ENCODE data around the gene L3HYPDH.

Gene L3HYPDH

DNA sequence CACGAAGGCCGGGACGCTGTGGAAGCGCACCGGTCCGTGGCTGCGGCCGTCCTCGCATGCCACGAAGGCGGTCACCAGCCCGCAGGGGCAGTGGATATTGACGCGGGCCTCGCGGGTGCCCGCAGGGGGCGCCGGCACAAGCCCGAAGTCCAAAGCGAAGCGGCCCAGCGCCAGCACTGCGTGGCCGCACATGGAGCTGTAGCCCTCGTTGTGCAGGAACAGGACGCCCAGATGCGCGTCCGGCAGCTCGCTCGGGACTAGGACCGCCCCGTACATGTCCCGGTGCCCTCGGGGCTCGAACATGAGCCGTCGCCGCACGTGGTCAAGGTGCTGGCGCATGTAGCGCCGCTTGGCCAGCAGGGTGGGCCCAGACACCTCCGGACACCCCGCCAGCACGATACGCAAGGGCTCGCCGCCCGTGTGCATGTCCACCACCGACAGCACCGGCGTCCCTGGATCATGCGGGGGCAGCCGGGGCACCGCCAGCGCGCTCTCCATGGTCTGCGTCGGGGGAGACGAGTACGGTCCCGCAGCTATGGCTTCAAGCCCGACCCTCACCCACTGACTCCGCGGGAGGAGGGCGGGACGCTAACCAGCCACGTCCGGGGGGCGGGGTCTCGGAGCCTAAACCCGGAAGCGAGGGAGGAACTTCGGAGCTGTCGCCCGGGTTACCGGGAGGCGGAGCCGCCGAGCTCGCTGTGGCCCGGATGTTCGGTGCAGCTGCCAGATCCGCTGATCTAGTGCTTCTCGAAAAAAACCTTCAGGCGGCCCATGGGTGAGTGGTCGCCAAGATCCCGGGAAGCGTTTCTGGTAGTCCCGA lies at the start of gene L3HYPDH, which contains the start of gene JKAMP:
Gene L3HYPDH, minus strand, starts transcription at position 590 of the 820 bp plus-strand sequence. Its CDS starts 92 bp downstream, at position 498.
Gene JKAMP, plus strand, starts transcription at position 699 of the 820 bp plus-strand sequence. Its CDS starts 73 bp downstream, at position 772.
- peak; percentile 77 to 97 (median 94) for DNase-seq

DNA sequence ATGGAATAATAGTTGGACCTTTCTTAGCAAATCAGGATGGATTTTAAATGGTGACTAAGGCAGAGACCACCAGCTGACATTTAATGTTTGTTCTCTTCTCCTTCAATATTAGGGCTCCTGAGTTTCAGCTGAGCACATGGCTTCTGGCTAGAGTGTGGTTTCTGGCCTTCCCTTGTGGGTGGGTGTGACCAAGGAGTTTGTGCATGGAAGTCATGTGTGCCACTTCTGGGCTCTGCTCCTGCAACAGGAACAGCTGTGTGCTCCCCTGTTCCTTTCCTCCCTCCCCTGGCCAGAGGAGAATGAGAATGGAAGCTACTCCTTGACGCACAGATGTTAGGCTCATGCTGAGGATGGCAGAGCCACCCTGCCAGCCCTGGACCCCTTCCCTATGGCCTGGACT lies 48.2 kb upstream of the L3HYPDH start:
- no peak for DNase-seq

DNA sequence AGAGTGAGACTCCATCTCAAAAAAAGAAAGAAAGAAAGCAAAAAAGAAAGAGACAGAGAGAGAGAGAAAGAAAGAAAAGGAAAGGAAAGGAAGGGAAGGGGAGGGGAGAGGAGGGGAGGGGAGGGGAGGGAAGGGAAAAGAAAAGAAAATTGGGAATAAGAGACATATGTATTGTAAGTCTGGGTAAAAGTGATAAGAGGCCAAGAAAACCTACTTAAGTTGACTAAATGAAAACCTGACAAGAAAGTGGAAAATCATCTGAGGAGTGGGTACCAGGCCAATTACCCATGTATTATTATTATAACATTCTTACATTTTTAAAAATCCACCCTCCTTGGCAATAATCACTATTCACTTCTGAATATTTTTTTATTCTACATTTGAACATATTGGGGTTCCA lies 46.1 kb upstream of the L3HYPDH start:
- DNase-seq = no peak

DNA sequence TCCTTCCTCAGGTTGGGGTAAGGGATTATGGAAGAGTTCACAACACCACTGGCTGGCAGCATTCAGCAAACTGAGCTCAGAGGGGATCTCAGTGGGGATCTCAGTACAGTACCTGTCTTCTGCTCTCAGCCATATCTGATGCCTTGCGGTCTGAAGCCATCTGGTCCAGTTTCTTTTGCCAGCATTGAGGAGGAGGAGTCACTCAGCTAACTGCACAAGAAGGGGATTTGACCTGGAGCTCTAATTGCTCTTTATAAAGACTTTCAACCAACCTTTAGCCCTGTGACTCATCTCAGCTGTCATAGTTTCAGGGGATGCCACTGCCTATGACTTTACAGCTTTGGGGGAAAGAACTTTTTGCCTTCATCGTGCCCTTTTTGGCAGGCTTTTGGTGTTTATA lies 45.0 kb upstream of the L3HYPDH start:
- DNase-seq = no peak

DNA sequence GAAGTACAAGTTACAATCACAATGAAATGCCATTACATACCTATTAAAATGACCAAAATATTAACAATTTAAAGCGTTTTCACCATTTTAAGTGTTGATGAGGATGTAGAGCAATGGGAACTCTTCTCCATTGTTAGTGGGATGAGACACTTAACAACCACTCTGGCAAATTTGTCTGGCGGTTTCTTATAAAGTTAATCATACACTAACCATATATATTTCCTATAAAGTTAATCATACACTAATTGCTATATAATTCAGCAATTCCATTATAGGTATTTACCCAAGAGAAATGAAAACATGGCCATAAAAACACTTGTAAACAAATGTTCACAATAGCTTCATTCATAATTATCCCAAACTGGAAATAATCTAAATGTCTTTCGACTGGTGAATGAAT lies 36.0 kb upstream of the L3HYPDH start:
- DNase-seq = no peak

DNA sequence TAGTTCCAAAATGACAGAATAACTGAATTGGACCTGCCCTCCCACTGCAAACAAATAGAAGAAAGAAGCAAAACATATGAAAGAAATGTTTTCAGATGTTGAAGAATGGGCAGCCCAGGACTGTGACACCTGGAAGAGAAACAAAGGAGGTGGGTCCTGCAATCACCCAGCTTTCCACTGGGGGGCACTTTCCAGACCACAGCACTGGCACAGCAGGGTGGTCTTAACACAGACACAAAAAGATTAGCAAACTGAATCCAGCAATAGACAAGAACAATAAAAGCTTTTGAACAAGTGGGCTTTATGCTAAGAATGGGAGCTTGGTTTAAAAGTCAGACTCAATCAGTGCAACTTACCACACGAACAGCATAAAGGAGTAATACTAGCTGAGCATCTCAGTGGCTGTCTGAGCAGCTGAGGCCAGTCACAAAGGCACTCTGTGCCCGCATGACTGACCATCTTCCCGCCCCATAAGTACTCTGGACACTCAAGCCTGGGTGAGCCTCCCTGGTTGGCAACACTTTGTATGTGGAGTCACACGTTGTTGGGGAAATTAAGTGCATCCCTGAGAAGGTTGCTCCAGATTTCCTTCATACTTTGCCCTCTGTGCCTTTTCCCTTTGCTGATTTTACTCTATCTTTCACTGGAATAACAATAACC lies 27.8 kb upstream of the L3HYPDH start:
- DNase-seq = peak in 1 of 58 donors; percentile 1

DNA sequence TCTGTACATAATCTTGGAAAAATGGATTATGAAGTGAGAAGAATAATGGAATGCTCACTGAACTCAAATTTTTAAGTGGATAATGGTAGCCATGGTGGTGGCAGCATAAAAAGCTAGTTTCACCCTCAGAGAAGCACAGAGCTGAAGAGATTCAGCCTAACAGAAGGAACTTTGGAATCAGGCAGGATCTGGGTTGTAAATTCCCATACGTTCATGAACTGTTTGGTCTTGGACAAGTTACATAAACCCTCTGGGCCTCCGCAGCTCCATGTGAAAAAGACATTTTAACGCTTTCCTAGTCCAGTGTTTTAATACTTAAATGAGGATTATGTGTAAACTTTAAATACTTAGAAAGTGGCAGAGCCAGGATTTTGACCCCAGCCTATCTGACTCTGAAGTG lies 26.8 kb upstream of the L3HYPDH start:
- DNase-seq = no peak

DNA sequence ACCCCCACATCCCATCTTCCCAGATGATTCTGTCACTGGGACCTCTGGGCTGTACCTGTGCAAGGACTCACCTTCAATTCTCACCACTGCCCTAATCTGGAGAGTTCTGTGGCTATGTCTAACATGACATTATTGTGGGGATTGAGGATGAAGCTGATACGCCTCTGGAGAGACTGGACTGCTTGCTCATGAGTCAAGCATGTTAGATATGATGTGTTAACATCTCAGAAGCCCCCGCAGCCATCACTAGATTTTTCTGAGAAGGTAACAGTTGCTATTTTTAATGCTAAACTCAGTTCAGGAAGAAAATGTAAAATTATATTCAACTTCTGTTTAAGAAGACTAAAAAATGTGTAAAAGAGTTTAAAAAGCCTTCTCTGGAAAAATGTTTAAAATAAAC lies 25.8 kb upstream of the L3HYPDH start:
- DNase-seq = no peak

DNA sequence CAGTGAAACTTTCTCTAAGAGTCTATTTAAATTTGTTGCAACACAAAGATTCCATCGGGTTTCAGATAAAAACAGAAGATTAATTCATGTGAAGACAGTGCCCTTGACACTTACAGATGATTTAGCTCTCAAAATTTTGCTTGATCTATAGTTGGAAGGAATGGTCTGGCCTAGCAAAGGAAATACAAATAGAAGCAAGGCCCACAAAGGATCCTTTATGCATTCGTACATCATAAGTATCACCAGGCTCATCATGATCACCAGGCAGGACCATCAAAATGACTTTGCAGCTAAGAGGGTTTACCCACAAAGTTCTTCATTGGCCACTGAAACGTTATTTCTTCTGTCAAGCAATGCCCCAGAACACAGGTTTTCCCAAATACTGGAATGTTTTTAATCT lies 24.9 kb upstream of the L3HYPDH start:
- DNase-seq = no peak

DNA sequence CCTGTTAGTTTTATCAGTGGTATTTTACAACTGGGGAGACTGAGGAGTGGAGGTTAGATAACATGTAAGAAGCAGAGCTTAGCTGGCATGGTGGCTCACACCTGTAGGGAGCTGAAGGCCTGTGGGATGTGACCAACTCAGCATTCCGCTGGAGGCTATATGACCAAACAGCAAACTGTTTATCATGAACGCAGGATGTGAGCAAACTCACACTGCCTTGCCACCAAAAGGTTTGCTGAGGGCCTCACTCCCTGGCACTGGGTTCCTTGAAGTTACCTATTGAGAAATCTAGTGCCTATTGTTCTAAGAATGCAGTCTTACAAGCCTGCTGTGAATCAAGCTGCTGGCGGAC lies 23.5 kb upstream of the L3HYPDH start:
- no peak for DNase-seq

DNA sequence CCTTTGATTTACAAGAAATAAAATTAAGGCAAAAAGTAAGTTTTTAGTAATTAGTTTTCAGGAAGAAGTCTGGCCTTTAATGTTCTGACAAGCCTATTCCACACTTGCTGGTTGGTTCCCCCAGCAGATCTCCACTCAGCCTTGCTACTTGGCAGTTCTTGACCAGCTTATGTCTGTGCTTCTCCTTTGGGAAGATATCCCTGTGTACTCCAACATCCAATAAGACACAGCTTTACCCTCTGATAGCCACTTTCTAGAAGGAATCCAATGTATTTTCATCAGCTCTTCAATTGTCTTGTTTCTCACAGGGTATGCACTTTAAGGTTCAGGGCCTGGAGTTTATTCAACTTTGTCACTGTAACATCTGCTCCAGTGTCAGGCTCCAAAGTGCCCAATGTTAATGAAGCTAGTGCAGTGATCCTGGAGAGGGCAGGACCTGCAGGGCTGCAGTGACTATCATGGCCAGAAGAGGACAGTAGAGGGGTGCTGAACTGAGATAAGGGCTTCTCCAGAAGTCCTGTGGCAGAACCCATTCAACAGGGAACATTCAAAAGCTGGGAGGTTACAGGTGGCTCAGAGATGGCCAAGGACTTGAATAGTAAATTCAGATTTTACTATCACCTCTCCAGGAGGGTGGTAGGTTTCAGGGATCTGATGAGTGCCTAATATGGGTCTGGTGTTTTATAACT lies 23.0 kb upstream of the L3HYPDH start:
- DNase-seq = peak in 28 of 58 donors; percentile 3 to 54 (median 13)

DNA sequence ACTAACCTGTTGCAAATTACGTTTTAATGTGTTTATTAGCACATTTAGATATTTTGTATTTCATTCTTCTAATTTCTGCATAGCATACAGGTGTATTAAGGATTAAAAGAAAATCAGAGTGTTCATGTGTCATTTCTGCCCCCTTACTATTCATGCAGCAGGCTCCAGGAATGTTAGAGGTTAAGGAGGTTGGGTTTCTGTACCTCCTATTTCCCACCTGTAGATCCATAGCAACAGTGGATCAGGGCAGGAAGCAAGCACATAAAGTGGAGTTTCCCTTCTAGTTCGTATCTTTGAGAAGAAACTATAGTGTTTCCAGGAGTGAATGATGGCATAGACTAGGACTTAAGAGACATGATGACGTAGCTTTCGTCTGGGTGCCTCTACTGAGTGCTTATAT lies 19.0 kb upstream of the L3HYPDH start:
- no peak for DNase-seq

DNA sequence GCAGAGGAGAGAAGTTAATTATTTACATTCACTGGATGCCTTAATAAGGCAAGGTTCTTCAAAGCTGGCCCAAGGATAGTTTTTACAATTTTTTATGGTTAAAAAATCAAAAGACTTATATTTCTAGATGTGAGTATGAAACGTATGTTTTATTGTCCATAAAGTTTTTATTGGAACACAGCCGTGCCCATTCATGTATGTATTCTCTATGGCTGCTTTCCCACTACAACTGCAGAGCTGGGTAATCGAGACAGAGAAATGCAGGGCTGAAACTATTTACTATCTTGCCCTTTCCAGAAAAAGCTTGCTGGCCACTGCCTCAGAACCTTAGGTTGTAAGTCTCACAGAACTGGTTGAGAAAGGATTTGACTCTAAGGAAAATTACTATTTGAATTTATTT lies 16.5 kb upstream of the L3HYPDH start:
- DNase-seq = no peak

DNA sequence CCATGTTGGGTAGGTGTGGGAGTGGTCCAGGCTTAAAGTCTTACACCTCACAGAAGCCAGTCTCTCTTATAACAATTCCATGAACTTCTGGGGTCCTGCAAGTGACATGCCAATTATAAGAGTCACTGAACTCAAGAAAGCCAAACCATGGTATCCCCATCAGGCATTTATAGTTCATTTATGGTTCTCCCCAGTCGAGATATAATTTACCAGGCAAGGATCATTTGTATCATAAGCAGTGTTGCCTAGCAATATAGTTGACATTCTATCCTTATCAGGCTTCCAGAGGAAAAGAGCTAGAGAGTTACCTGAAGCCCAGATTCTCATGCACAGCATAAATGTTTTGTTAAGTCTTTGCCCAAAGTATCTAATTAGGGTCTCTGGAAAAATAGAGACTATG lies 8.2 kb upstream of the L3HYPDH start:
- DNase-seq = no peak

DNA sequence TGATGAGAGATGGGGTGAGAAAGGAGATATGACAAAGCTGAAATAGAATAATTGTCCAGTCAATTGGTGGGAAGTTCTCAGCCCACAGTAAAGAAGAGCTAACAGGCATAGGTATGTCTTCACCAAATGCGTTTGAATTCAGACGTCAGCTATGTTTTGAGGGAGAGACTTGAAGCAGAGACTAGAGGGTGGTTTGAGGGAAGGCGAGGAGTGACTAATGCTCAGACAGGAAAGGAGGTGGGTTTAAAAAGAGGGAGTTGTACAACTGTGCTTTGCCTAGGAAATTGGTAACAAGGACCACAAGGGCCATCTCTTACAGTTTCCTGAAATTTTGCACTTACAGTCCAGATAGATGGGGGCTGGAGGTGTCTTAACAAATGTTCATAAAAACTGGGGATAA lies 6.5 kb upstream of the L3HYPDH start:
- DNase-seq = no peak

DNA sequence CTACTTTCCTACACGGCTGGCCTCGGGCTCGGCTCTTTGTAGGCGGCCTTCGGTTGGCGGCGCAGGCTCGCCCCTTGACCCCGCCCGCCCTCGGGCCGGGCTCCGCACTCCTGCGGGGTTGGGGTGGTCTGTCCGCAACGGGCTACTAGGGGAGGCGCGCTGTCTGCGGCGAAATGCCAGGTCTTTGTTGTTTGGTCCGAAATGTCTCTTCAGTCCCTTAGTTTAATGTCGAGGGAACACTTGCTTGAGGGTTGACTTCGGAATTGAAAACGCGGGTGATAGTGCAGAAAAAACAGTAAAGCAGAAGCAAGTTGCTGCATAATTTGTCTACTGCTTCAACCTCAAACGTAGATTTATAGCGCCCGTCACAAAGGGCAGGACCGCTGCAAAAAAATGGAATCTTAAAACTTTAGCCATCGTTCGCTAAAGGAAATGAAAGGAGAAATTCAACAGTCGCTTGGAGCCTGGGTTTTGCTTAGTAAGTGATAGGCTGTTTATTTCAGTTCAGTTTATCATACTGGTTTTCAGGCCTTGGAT lies 499 bp upstream of the L3HYPDH start:
- peak in 2 of 58 donors; percentile 71 to 87 for DNase-seq

DNA sequence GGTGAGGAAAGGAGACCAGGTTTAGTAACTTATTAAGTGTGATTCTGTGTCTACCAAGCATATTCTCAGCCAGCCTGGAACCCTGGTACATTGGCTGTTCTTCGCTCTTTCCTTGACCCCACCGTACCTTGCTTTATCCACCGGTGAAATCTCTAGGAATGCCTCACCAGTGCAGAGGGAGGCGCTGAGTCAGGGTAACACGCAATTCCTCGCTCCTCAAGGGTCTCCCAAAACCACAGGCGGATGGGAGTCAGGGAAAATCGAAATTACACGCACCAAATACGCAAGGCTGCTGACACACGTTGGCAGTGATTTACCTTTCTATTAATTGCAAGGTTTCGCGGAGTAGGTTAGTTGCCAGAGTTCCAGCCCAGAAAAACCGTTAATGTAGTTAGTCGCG lies 845 bp downstream of the L3HYPDH start:
- peak in 4 of 58 donors; percentile 19 to 56 (median 20) for DNase-seq

DNA sequence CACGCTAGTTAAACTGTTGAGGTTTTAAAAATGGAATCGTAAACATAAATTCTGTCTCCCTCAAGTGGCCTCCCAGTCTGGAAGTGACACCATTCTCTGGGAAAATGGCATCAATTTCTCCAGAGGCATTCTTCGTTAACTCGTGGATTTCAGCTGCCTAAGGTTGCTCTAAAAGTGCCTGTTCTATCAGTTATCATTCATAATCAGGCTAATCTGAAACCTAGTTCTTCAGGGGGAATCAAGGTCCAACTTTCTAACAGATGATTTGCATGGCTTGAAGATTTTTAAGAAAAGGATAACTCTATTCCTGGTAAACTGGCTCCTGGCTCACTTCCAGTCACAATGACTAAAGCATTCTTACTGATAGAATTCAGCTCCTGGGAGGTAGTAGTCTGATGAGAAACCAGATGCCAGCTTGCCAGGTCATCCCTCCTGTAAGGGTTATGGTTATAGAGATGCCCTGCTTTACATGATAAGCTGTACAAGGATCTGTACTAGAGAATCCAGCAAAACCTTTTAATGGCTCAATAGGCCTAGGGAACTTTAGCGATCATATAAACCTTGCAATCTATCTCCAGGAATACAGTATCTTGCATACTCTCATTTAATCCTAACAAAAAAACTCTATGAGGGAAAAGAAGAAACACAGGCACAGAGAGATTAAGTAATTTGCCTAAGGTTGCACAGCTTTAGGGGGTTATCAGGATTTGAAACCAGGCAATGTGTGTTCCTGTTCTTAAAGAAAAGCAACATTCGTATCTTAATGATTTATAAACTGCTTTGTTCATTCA lies 1.5 kb downstream of the L3HYPDH start:
- DNase-seq = peak in 6 of 58 donors; percentile 1 to 45 (median 10)

DNA sequence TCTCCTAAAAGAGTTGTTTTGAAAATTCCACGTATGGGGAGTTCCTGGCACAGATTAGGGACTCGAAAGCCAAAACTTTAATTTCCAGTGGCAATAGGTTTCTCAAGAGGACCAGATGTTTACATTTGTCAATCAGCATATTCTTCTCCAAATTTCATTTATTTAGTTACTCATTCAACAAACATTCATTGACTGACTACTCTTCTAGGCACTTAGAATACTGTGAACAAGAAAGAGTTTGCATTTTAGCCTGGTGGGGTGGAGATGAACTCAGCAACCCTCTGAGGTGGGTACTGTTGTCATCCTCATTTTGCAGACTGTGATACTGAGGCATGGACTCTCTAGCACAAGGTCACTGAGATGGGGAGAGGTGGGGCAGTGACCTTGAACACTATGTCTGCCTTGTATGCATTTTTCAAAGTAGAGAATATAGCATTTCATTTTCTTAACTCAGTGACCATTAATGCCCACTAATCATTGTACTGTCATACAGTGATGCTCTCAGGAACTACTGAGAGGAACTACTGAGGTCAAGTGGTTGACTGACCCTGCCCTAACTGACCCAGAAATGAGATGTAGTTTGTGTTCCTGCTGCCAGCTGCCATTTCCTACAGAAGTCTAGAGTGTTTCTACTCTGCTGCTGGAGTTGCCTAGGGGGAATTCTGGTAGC lies 2.2 kb downstream of the L3HYPDH start:
- DNase-seq = no peak

DNA sequence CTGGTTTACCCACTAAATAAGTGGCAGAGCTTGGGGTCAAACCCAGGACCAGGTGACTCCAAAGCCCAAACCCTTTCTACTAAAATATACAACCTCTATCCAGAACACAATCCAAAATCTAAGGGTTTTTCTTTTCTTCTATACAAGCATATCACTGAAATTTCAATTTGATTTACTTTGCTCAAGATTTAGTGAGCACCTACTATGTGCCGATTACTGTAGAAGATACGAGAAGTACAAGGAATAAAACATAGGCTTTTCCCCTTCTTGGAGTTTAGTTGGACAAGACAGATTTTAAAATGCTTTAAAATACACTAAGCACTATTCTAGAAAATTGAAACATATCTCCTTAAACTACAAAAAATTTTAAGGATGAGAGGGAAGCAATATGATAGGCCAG lies 2.8 kb downstream of the L3HYPDH start:
- DNase-seq = no peak

DNA sequence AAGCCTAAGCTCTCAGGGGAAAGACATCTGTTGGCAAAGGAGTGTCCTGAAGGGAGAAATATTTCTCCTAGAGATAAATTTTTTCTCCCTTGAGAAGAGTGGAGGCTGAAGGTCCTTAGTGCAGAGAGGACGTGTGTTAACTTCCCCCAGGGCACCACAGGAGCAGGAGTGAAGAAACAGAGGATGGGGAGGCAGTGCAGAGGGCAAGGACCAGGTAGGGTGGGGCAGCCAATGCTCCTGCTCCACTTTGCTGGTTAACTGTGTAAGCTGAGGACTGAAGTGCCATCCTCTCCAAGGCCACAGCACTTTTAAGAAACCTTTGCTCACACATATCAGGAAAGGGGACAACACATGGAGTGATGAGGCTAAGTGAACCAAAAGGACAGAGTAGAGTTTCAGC lies 4.0 kb downstream of the L3HYPDH start:
- DNase-seq = no peak

Data from anterior cingulate cortex (tissue), 58 donors.